Measurements from ENCODE around the gene FADS3.

The FADS3 gene

DNA sequence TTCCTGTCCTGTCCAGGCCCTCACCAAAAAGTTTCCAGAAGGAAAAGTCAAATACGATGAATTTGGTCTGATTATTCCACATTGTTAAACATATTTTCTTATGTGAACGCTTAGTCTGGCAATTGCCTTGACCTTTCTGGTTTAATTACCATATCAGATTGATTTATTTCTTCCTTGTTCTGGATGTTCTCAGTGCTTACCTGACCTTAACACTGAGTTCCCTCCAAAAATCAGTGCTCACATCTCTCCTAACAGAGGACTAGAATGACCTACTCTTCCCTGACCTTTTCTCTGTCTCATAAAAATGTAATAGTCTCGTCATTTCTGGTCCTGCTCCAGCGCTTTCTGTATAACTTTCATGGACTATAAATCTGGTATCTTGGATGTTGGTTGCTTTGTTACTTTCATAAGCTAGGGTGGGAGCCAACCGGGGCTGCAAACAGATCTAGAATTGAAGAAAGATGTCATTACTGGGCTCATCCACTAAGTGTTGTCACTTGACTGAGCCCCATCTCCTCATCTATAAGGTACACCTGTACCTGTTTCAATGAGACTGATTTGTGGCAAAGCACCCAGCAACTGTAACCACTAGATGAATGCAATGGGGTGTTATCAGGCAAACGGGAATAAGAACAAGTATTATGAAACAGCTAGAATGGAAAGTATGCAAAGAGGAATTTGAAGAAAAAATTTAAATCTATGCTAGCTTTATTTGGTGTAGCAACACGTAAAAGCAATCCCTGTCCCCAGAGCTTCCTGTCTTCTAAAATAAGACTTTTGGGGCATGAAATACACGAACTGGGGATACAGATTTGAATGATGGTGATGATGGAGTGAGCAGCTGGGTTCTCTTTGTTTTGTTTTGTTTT, 60.9 kb downstream of the FADS3 start:
- TF ChIP-seq CSRNP3 (CRISPR knock-in tag; IDR thresholded peaks at IDR 0.05) = no peak
- TF ChIP-seq ISL1 (CRISPR knock-in tag; IDR thresholded peaks at IDR 0.05) = no peak
- TF ChIP-seq PPARA (CRISPR knock-in tag; IDR thresholded peaks at IDR 0.05; ENCODE audit: borderline replicate concordance) = no peak
- TF ChIP-seq ZFP3 (CRISPR knock-in tag; IDR thresholded peaks at IDR 0.05) = no peak
- TF ChIP-seq GLIS3 (CRISPR knock-in tag; IDR thresholded peaks at IDR 0.05) = no peak
- TF ChIP-seq TOX (CRISPR knock-in tag; IDR thresholded peaks at IDR 0.05; ENCODE audit: borderline replicate concordance) = no peak
- TF ChIP-seq OSR1 (CRISPR knock-in tag; IDR thresholded peaks at IDR 0.05) = no peak
- TF ChIP-seq TCF4 (CRISPR knock-in tag; IDR thresholded peaks at IDR 0.05; ENCODE audit: borderline replicate concordance) = no peak
- TF ChIP-seq ESRRG (CRISPR knock-in tag; IDR thresholded peaks at IDR 0.05) = no peak
- TF ChIP-seq ZNF8 (CRISPR knock-in tag; IDR thresholded peaks at IDR 0.05) = no peak
- TF ChIP-seq, protein P1, sequence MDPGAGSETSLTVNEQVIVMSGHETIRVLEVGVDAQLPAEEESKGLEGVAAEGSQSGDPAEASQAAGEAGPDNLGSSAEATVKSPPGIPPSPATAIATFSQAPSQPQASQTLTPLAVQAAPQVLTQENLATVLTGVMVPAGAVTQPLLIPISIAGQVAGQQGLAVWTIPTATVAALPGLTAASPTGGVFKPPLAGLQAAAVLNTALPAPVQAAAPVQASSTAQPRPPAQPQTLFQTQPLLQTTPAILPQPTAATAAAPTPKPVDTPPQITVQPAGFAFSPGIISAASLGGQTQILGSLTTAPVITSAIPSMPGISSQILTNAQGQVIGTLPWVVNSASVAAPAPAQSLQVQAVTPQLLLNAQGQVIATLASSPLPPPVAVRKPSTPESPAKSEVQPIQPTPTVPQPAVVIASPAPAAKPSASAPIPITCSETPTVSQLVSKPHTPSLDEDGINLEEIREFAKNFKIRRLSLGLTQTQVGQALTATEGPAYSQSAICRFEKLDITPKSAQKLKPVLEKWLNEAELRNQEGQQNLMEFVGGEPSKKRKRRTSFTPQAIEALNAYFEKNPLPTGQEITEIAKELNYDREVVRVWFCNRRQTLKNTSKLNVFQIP (CRISPR knock-in tag; IDR thresholded peaks at IDR 0.05; ENCODE audit: borderline replicate concordance, low read depth) = no peak
- TF ChIP-seq, protein P2, sequence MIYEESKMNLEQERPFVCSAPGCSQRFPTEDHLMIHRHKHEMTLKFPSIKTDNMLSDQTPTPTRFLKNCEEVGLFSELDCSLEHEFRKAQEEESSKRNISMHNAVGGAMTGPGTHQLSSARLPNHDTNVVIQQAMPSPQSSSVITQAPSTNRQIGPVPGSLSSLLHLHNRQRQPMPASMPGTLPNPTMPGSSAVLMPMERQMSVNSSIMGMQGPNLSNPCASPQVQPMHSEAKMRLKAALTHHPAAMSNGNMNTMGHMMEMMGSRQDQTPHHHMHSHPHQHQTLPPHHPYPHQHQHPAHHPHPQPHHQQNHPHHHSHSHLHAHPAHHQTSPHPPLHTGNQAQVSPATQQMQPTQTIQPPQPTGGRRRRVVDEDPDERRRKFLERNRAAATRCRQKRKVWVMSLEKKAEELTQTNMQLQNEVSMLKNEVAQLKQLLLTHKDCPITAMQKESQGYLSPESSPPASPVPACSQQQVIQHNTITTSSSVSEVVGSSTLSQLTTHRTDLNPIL (CRISPR knock-in tag; IDR thresholded peaks at IDR 0.05; ENCODE audit: low read depth) = no peak
- TF ChIP-seq BACH2 (CRISPR knock-in tag; IDR thresholded peaks at IDR 0.05; ENCODE audit: borderline replicate concordance) = no peak
- no peak for ATAC-seq

DNA sequence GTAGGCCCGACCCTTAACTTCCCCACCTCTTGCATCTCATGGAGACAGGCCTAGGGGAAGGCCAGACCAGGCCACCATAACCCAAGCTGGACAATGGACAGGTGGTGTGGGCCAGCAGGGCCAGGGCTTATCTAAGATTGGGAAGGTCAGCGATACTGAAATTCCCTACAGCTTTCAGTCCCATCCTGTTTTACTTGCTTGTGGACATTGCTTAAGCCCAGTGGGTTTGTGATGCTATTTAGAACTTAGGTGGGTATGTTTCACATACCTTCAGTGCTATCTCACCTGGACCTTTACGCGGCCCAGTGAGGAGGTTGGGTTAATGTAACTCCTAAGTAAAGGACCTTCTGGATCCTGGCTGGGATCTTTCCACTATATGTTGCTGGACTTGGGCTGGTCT, 61.5 kb downstream of the FADS3 start:
- TF ChIP-seq, protein P3, sequence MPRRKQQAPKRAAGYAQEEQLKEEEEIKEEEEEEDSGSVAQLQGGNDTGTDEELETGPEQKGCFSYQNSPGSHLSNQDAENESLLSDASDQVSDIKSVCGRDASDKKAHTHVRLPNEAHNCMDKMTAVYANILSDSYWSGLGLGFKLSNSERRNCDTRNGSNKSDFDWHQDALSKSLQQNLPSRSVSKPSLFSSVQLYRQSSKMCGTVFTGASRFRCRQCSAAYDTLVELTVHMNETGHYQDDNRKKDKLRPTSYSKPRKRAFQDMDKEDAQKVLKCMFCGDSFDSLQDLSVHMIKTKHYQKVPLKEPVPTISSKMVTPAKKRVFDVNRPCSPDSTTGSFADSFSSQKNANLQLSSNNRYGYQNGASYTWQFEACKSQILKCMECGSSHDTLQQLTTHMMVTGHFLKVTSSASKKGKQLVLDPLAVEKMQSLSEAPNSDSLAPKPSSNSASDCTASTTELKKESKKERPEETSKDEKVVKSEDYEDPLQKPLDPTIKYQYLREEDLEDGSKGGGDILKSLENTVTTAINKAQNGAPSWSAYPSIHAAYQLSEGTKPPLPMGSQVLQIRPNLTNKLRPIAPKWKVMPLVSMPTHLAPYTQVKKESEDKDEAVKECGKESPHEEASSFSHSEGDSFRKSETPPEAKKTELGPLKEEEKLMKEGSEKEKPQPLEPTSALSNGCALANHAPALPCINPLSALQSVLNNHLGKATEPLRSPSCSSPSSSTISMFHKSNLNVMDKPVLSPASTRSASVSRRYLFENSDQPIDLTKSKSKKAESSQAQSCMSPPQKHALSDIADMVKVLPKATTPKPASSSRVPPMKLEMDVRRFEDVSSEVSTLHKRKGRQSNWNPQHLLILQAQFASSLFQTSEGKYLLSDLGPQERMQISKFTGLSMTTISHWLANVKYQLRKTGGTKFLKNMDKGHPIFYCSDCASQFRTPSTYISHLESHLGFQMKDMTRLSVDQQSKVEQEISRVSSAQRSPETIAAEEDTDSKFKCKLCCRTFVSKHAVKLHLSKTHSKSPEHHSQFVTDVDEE (CRISPR knock-in tag; IDR thresholded peaks at IDR 0.05) = no peak
- TF ChIP-seq ZNF565 (CRISPR knock-in tag; conservative IDR thresholded peaks at IDR 0.05; ENCODE audit: low read depth) (no peak), ARNTL (CRISPR knock-in tag; IDR thresholded peaks at IDR 0.05; ENCODE audit: borderline replicate concordance, low read depth) (no peak), ZC3H10 (CRISPR knock-in tag; IDR thresholded peaks at IDR 0.05) (no peak)
- TF ChIP-seq, protein P1 (CRISPR knock-in tag; IDR thresholded peaks at IDR 0.05; ENCODE audit: borderline replicate concordance, low read depth) = no peak
- TF ChIP-seq, protein P2 (CRISPR knock-in tag; IDR thresholded peaks at IDR 0.05; ENCODE audit: low read depth) = no peak
- ATAC-seq = no peak
